ENCODE measurements around the gene EHMT1.
"Not testable (repeated sequence)": the region's sequence is repeated elsewhere in the genome, so short reads cannot be mapped to it uniquely, and the experiment has no call there.

Gene EHMT1

GRCh38 chr9:137795156-137795666, 176.4 kb downstream of the EHMT1 start:
- DNase-seq = no peak

- DNase-seq = no peak
Measured at GRCh38 chr9:137797206-137798120, 178.7 kb downstream of the EHMT1 start.

GRCh38 chr9:137798142-137798541, 179.3 kb downstream of the EHMT1 start:
- no peak for DNase-seq

- no peak for DNase-seq
Measured at GRCh38 chr9:137798901-137799629, 180.3 kb downstream of the EHMT1 start.

- DNase-seq = no peak
Measured at GRCh38 chr9:137799630-137799983, 180.8 kb downstream of the EHMT1 start.

GRCh38 chr9:137800196-137801022, 181.6 kb downstream of the EHMT1 start:
- no peak for DNase-seq

- DNase-seq = no peak
Measured at GRCh38 chr9:137801023-137801319, 182.2 kb downstream of the EHMT1 start.

GRCh38 chr9:137802021-137802420, 183.2 kb downstream of the EHMT1 start:
- DNase-seq = no peak

GRCh38 chr9:137802521-137803243, 183.9 kb downstream of the EHMT1 start:
- no peak for DNase-seq

- no peak for DNase-seq
Measured at GRCh38 chr9:137804908-137805630, 186.3 kb downstream of the EHMT1 start.

GRCh38 chr9:137807721-137808703, 189.2 kb downstream of the EHMT1 start:
- no peak for DNase-seq

- no peak for DNase-seq
Measured at GRCh38 chr9:137809040-137809576, 190.3 kb downstream of the EHMT1 start.

GRCh38 chr9:137809726-137810450, 191.1 kb downstream of the EHMT1 start:
- not testable (repeated sequence) for DNase-seq

GRCh38 chr9:137811283-137811870, 192.6 kb downstream of the EHMT1 start:
- no peak for DNase-seq

GRCh38 chr9:137812356-137813023, 193.7 kb downstream of the EHMT1 start:
- DNase-seq = no peak

GRCh38 chr9:137813167-137813566, 194.4 kb downstream of the EHMT1 start:
- DNase-seq = no peak

- no peak for DNase-seq
Measured at GRCh38 chr9:137813651-137814415, 195.0 kb downstream of the EHMT1 start.

- no peak for DNase-seq
Measured at GRCh38 chr9:137814436-137814835, 195.6 kb downstream of the EHMT1 start.

All from CD4-positive, alpha-beta T cell treated with Interleukin-12 subunit alpha and Interleukin-12 subunit beta, for 1 hour (primary cell).